ENCODE measurements around the gene RBMS1.

The RBMS1 gene

GRCh38 chr2:160241251-160242137 lies 252.1 kb downstream of the RBMS1 start:
- no peak for TF ChIP-seq CTCF (IDR thresholded peaks at IDR 0.05; ENCODE audit: insufficient read depth, low read length)
- TF ChIP-seq GABPA (IDR thresholded peaks at IDR 0.05; ENCODE audit: low read depth): no peak
- TF ChIP-seq POLR2AphosphoS5 (IDR thresholded peaks at IDR 0.05; ENCODE audit: low read depth): no peak
- TF ChIP-seq SPI1 (IDR thresholded peaks at IDR 0.05; ENCODE audit: borderline replicate concordance, low read depth): no peak
- no peak for TF ChIP-seq REST (IDR thresholded peaks at IDR 0.05; ENCODE audit: insufficient replicate concordance, low read depth)
- Histone ChIP-seq H3K27me3 (ENCODE audit: insufficient read depth, poor library complexity, severe bottlenecking) (no peaks in the 10 kb centered on the region), H3K4me3 (replicated peaks; ENCODE audit: insufficient read depth, low read length) (no peak overlapping the region), H3K27ac (replicated peaks) (no peak overlapping the region)
- DNase-seq (ENCODE audit: low read depth in 1 of 2, low spot score in 1 of 2): no peak

- no peak for DNase-seq (ENCODE audit: low read depth in 1 of 2, low spot score in 1 of 2)
- no peak overlapping the region for H3K4me3 ChIP-seq (replicated peaks; ENCODE audit: insufficient read depth, low read length)
- H3K27ac ChIP-seq (replicated peaks): no peak overlapping the region
- no peaks in the 10 kb centered on the region for H3K27me3 ChIP-seq (ENCODE audit: insufficient read depth, poor library complexity, severe bottlenecking)
- no peak for TF ChIP-seq POLR2AphosphoS5 (IDR thresholded peaks at IDR 0.05; ENCODE audit: low read depth)
- TF ChIP-seq CTCF (IDR thresholded peaks at IDR 0.05; ENCODE audit: insufficient read depth, low read length): no peak
Observed at GRCh38 chr2:160239436-160239835, 254.2 kb downstream of the RBMS1 start.

- H3K27ac ChIP-seq (replicated peaks): no peak overlapping the region
- no peak overlapping the region for H3K4me3 ChIP-seq (replicated peaks; ENCODE audit: insufficient read depth, low read length)
- no peak for DNase-seq (ENCODE audit: low read depth in 1 of 2, low spot score in 1 of 2)
- TF ChIP-seq CTCF (IDR thresholded peaks at IDR 0.05; ENCODE audit: insufficient read depth, low read length) (no peak), GABPA (IDR thresholded peaks at IDR 0.05; ENCODE audit: low read depth) (no peak)
- no peaks in the 10 kb centered on the region for H3K27me3 ChIP-seq (ENCODE audit: insufficient read depth, poor library complexity, severe bottlenecking)
Observed at GRCh38 chr2:160238392-160238791, 255.2 kb downstream of the RBMS1 start.

GRCh38 chr2:160232905-160233475 lies 260.6 kb downstream of the RBMS1 start:
- peaks cover 2% of the 10 kb centered on the region for H3K27me3 ChIP-seq (ENCODE audit: insufficient read depth, poor library complexity, severe bottlenecking)
- DNase-seq (ENCODE audit: low read depth in 1 of 2, low spot score in 1 of 2): no peak
- H3K27ac ChIP-seq (replicated peaks): no peak overlapping the region
- TF ChIP-seq SPI1 (IDR thresholded peaks at IDR 0.05; ENCODE audit: borderline replicate concordance, low read depth) (no peak), GABPA (IDR thresholded peaks at IDR 0.05; ENCODE audit: low read depth) (no peak), POLR2AphosphoS5 (IDR thresholded peaks at IDR 0.05; ENCODE audit: low read depth) (no peak), CTCF (IDR thresholded peaks at IDR 0.05; ENCODE audit: insufficient read depth, low read length) (no peak), REST (IDR thresholded peaks at IDR 0.05; ENCODE audit: insufficient replicate concordance, low read depth) (no peak)
- H3K4me3 ChIP-seq (replicated peaks; ENCODE audit: insufficient read depth, low read length): no peak overlapping the region

Data from HL-60 (cell line).